VCaP (cell line): ENCODE results near the gene HSPD1.
"Not testable (repeated sequence)": the region's sequence is repeated elsewhere in the genome, so short reads cannot be mapped to it uniquely, and the experiment has no call there.

Experiments
- H3K27ac ChIP-seq: fragments of 450-650 bp; 2 replicates; pipeline ENCODE4 v1.5.1; 2017
- CTCF ChIP-seq: fragments of 450-650 bp; conservative IDR thresholded peaks from 2 replicates; pipeline ENCODE4 v1.5.1; 2017; ENCODE audit warnings: mild to moderate bottlenecking, moderate library complexity

Gene HSPD1

DNA sequence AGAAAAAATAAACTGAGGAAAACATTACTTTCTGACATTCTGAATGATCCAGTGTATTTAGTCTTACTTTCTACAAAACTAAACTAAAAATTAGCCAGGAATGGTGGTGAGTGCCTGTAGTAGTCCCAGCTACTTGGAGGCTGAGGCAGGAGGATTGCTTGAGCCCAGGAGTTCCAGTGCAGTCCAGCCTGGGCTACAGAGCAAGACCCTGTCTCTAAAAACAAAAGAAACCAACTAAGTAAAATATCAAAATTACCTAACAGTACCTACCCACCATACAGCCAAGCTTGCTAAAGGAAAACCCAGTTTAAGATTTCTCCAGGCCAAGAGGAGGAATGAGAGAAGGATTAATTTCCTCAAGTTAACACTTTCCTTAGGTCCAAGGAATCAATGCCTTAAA is 2.9 kb downstream of the HSPD1 start:
- no peak for TF ChIP-seq CTCF
- no peak overlapping the region for H3K27ac ChIP-seq

DNA sequence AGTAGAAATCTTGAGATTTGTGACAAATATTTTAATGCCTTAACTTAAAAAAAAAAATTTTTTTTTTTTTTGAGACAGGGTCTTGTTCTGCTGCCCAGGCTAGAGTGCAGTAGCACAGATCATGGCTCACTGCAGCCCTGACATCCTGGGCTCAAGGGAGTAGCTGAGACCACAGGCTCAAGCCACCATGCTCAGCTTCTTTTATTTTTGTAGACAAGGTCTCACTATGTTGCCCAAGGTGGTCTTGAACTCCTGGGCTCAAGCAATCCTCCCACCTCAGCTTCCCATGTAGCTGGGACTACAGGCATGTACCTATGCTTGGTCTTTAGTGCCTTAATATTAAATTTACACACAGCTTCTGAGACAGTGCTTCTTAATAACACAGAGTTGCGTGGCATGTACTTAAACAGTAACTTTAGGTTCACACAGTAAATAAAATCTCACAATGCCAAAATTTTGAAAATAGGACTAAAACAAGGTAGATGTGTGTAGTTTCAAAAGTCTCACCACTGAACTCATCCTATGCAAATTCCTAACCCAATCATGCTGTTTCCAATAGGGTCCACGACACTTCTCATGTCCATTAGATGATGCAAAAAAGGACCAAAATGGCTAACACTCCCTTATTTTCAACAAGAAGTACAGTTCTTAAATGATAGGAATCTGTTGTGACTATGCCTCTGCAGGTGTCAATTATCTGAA is 4.1 kb downstream of the HSPD1 start:
- H3K27ac ChIP-seq: no peak overlapping the region

GRCh38 chr2:197487385-197487784 is 12.3 kb downstream of the HSPD1 start:
- no peak for TF ChIP-seq CTCF
- H3K27ac ChIP-seq: no peak overlapping the region; the same call in 1 of the 2 replicates

More for the DNA sequence above, 4.1 kb downstream of the HSPD1 start:
- TF ChIP-seq CTCF: no peak

GRCh38 chr2:197486175-197486574 is 13.5 kb downstream of the HSPD1 start:
- no peak for TF ChIP-seq CTCF
- no peak overlapping the region for H3K27ac ChIP-seq

DNA sequence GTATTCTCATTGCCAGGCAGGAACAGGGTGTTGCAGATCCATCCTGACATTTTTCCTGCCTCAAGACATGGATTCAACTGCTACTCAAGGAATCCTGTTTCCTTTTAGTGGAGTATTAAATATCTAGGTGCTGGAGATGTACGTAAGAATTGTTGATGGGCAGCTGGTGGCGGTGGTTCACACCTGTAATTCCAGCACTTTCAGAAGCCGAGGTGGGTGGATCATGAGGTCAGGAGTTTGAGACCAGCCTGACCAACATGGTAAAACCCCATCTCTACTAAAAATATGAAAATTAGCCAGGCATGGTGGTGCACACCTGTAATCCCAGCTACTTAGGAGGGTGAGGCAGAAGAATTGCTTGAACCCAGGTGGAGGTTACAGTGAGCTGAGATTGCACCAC is 15.4 kb downstream of the HSPD1 start:
- not testable (repeated sequence) for H3K27ac ChIP-seq

DNA sequence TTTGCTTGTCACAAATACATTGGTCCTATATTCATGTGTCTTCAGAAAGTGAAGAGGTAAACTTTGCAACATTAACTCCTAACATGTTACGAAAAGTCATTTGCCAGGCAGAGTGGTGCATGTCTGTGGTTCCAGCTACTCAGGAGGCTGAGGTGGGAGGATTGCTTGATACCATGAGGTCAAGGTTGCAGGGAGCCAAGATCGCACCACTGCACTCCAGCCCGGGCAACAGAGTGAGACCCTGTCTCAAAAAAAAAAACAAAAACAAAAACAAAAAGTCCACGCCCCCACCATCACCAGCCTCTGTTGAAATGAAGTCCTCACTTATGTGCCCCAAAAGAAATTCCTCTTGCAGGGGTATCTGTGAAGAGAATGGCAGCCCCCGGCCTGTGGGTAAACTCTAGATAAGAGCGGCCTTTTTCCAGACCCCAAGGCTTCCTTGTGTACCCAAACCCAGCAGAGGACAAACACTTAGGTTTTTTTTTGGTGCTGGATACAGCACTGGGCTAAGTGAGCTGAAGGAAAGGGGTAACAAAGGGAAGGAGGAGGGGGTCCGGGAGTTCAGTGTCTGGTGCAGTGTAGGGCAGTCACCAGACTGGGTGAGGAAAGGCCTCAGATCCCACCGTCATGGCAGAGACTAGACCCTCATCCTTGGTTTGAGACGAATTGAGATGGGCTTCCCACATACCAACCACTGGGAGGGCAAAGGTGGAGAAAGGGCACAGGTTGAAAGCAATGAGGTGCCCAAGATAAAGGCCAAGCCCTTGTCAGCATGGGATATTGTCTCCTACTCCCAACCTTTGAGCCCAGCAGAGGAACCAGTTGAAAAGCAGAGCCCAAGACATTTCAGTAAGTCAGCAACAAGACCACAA is 19.2 kb downstream of the HSPD1 start:
- no peak overlapping the region for H3K27ac ChIP-seq
- no peak for TF ChIP-seq CTCF

- no peak overlapping the region for H3K27ac ChIP-seq
- no peak for TF ChIP-seq CTCF
Measured at GRCh38 chr2:197477797-197478196, 21.8 kb downstream of the HSPD1 start.

DNA sequence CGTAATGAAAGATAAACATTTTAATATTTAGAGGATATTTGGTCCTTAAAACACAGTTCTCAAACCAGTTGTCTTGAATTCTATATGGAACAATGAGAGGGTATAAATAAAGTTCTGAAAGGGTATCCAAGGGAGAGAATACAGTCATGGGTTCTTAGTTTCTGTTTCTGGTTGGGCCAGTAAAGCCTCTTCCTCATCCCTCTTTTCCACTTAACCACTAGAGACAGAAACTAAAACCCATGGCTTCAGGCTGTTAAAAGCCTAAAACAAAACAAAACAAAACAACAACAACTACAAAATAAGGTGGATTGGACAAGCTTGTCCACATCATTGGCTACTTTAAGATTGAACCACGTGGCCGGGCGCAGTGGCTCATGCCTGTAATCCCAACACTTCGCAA is 27.5 kb downstream of the HSPD1 start:
- TF ChIP-seq CTCF: no peak
- H3K27ac ChIP-seq: no peak overlapping the region
